Body of pancreas (tissue), 4 donors: ENCODE data around the gene ALKAL2. TPM values are rescaled to one million over a fixed set of nuclear protein-coding genes. Genes with fewer than 3 reads are reported as not detected.

Experiments
- ATAC-seq: fragments of 150-250 bp; one replicate; pipeline ENCODE4 v1.9.1; 2016
- DNase-seq, 4 donors: peaks; one replicate each; pipeline ENCODE4 v3.0.0-alpha.2; 2019
- H3K27ac ChIP-seq, 4 donors: fragments of 200-600 bp; sonication (generic); 1 replicate in 3 of 4; 2 replicates in 1 of 4; pipeline versions ENCODE4 v1.5.1 to v1.6.1; 2016 to 2019; ENCODE audit warnings: mild to moderate bottlenecking in 1 of 4, mixed read lengths in 1 of 4, moderate library complexity in 1 of 4
- H3K27me3 ChIP-seq, 2 donors: fragments of 200-600 bp; sonication (generic); one replicate each; pipeline ENCODE4 v1.6.0; 2016; ENCODE audit warnings: mild to moderate bottlenecking in 1 of 2
- H3K36me3 ChIP-seq, 2 donors: fragments of 200-600 bp; sonication (generic); replicated peaks in 1 of 2; 2 replicates each; pipeline ENCODE4 v1.5.1; 2016; ENCODE audit warnings: low read depth in 2 of 2; ENCODE audit not compliant: insufficient read depth in 1 of 2
- H3K4me1 ChIP-seq: fragments of 200-600 bp; sonication (generic); one replicate; pipeline ENCODE4 v1.6.0; 2016
- H3K4me3 ChIP-seq, 2 donors: fragments of 200-600 bp; sonication (generic); 1 replicate in 1 of 2; 2 replicates in 1 of 2; pipeline ENCODE4 v1.5.1; 2016 to 2019
- H3K9me3 ChIP-seq, 3 donors: fragments of 200-600 bp; sonication (generic); 1 replicate in 2 of 3; 2 replicates in 1 of 3; pipeline ENCODE4 v1.5.1; 2016
- CTCF ChIP-seq, 7 experiments: fragments of 450-650 bp in 4 of 7; fragments of 200-600 bp in 3 of 7; sonication (generic) in 3 of 7; IDR thresholded peaks; one replicate each; pipeline ENCODE4 v1.5.1; 2016 to 2019; ENCODE audit warnings: antibody characterized with exemption in 7 of 7
- POLR2A ChIP-seq, 3 donors: fragments of 450-650 bp; IDR thresholded peaks; one replicate each; pipeline ENCODE4 v1.6.1; 2016; ENCODE audit warnings: antibody characterized with exemption in 3 of 3, mild to moderate bottlenecking in 2 of 3
- WGBS, 2 donors: methylation state at CpG; one replicate each; pipeline ENCODE4 v1.1.5; 2017; 5-methylcytosine and 5-hydroxymethylcytosine counted together
- intact Hi-C: fragments of 100-400 bp; cut with DNase I; formaldehyde crosslinking; loops from one replicate; pipeline ENCODE4 v1.15.1; 2023
- total RNA-seq, 2 donors: library from RNA; depleted of rRNA; stranded (reverse); fragments of >200 nt; gene quantifications; one replicate each; pipeline ENCODE4 v1.1.0, GENCODE V29; 2016

Gene ALKAL2
- total RNA-seq, 2 donors from 2014 or later, result 56.6 to 104 TPM

- DNase-seq, result peak in 3 of 4 donors; percentile 38 to 65 (median 43)
- intact Hi-C loops, result no loop called here
- H3K36me3 ChIP-seq, result peaks cover 0 to 25% of the 10 kb centered on the region in 2 donors
- H3K9me3 ChIP-seq, result no peaks in the 10 kb centered on the region
- no peak overlapping the region for H3K4me3 ChIP-seq
- WGBS, 2 donors, result 57 to 58% methylated on average over 6 of the region's 6 CpGs
- peak; percentile 78 for ATAC-seq
- H3K27me3 ChIP-seq, result no peaks in the 10 kb centered on the region
- H3K4me1 ChIP-seq, result no peaks in the 10 kb centered on the region
- peak overlapping the region in 1 of 4 donors; percentile 33 for H3K27ac ChIP-seq
- TF ChIP-seq POLR2A (IDR thresholded peaks at IDR 0.05) (no peak), CTCF (IDR thresholded peaks at IDR 0.05) (peak; percentile 12 to 72 (median 57))
These were observed 41.3 kb downstream of the ALKAL2 start for GRCh38 chr2:246489-247144.

- ATAC-seq (no peak), DNase-seq (no peak)
- Histone ChIP-seq H3K4me1 (no peaks in the 10 kb centered on the region), H3K9me3 (no peaks in the 10 kb centered on the region), H3K36me3 (peaks cover 0 to 21% of the 10 kb centered on the region in 2 donors), H3K4me3 (no peak overlapping the region), H3K27me3 (no peaks in the 10 kb centered on the region), H3K27ac (no peak overlapping the region)
- TF ChIP-seq CTCF (IDR thresholded peaks at IDR 0.05) (no peak), POLR2A (IDR thresholded peaks at IDR 0.05) (no peak)
- WGBS, 2 donors, result 91 to 92% methylated on average over 7 of the region's 7 CpGs
- intact Hi-C loops, result no loop called here
These were observed 43.3 kb downstream of the ALKAL2 start for GRCh38 chr2:244547-244946.

GRCh38 chr2:238869-239268 lies 49.0 kb downstream of the ALKAL2 start:
- 80 to 81% methylated on average over 5 of the region's 5 CpGs for WGBS, 2 donors
- Histone ChIP-seq H3K4me3 (no peak overlapping the region), H3K9me3 (no peaks in the 10 kb centered on the region), H3K27me3 (no peaks in the 10 kb centered on the region), H3K27ac (peak overlapping the region in 1 of 4 donors; percentile 43), H3K36me3 (peaks cover 0 to 5% of the 10 kb centered on the region in 2 donors), H3K4me1 (peaks cover 7% of the 10 kb centered on the region)
- ATAC-seq (no peak), DNase-seq (no peak)
- no peak for TF ChIP-seq CTCF (IDR thresholded peaks at IDR 0.05)
- TF ChIP-seq POLR2A (IDR thresholded peaks at IDR 0.05), result no peak
- intact Hi-C loops, result no loop called here

GRCh38 chr2:238431-238830 lies 49.5 kb downstream of the ALKAL2 start:
- H3K9me3 ChIP-seq, result no peaks in the 10 kb centered on the region
- TF ChIP-seq POLR2A (IDR thresholded peaks at IDR 0.05) (no peak), CTCF (IDR thresholded peaks at IDR 0.05) (no peak)
- H3K27me3 ChIP-seq, result no peaks in the 10 kb centered on the region
- no peak overlapping the region for H3K4me3 ChIP-seq
- H3K36me3 ChIP-seq, result peaks cover 0 to under 1% of the 10 kb centered on the region in 2 donors
- DNase-seq, result no peak
- peak overlapping the region in 1 of 4 donors; percentile 43 for H3K27ac ChIP-seq
- intact Hi-C loops, result no loop called here
- no peak for ATAC-seq
- H3K4me1 ChIP-seq, result peaks cover 7% of the 10 kb centered on the region
- WGBS, 2 donors, result 38 to 67% methylated on average over 3 of the region's 3 CpGs

- peaks cover 7% of the 10 kb centered on the region for H3K4me1 ChIP-seq
- H3K27ac ChIP-seq, result no peak overlapping the region
- intact Hi-C loops, result no loop called here
- H3K4me3 ChIP-seq, result no peak overlapping the region
- WGBS, 2 donors, result 72 to 93% methylated on average over 6 of the region's 6 CpGs
- TF ChIP-seq POLR2A (IDR thresholded peaks at IDR 0.05) (no peak), CTCF (IDR thresholded peaks at IDR 0.05) (no peak)
- DNase-seq (no peak), ATAC-seq (no peak)
- no peaks in the 10 kb centered on the region for H3K27me3 ChIP-seq
- H3K36me3 ChIP-seq, result peaks cover 0 to 3% of the 10 kb centered on the region in 2 donors
- H3K9me3 ChIP-seq, result no peaks in the 10 kb centered on the region
These were observed 50.0 kb downstream of the ALKAL2 start for GRCh38 chr2:237878-238277.
